Tibial nerve (tissue), 4 donors: Measurements from ENCODE around the gene FAM169A. TPM values are rescaled to one million over a fixed set of nuclear protein-coding genes. Genes with fewer than 3 reads are reported as not detected.
A peak's percentile ranks its signal among the peaks of the same experiment; 100 is the strongest.
"Not testable (repeated sequence)": the region's sequence is repeated elsewhere in the genome, so short reads cannot be mapped to it uniquely, and the experiment has no call there.

ENCODE experiments used
- DNase-seq, 2 donors: peaks; one replicate each; pipeline ENCODE4 v3.0.0-alpha.2; 2019; ENCODE audit warnings: low spot score in 2 of 2
- H3K27ac ChIP-seq, 4 donors: fragments of 200-600 bp; sonication (generic) in 3 of 4; one replicate each; pipeline ENCODE4 v1.5.1; 2017 to 2019; ENCODE audit warnings: mild to moderate bottlenecking in 1 of 4
- H3K27me3 ChIP-seq, 2 donors: fragments of 200-600 bp; sonication (generic) in 1 of 2; one replicate each; pipeline versions ENCODE4 v1.5.1 to v1.6.0; 2017 to 2019
- H3K36me3 ChIP-seq, 3 donors: fragments of 200-600 bp; sonication (generic); one replicate each; pipeline ENCODE4 v1.5.1; 2018 to 2019
- H3K4me1 ChIP-seq, 4 donors: fragments of 200-600 bp; sonication (generic) in 3 of 4; one replicate each; pipeline ENCODE4 v1.5.1; 2017 to 2019
- H3K4me3 ChIP-seq, 4 donors: fragments of 200-600 bp; sonication (generic) in 3 of 4; one replicate each; pipeline ENCODE4 v1.5.1; 2017 to 2019; ENCODE audit warnings: mild to moderate bottlenecking in 1 of 4, moderate library complexity in 1 of 4
- H3K9me3 ChIP-seq, 4 donors: fragments of 200-600 bp; sonication (generic) in 3 of 4; one replicate each; pipeline ENCODE4 v1.5.1; 2017 to 2019
- CTCF ChIP-seq, 5 experiments: fragments of 200-600 bp in 3 of 5; fragments of 450-650 bp in 2 of 5; sonication (generic) in 3 of 5; IDR thresholded peaks; one replicate each; pipeline ENCODE4 v1.5.1; 2016 to 2019; ENCODE audit warnings: antibody characterized with exemption in 5 of 5, mild to moderate bottlenecking in 3 of 5, moderate library complexity in 2 of 5
- EP300 ChIP-seq, 2 donors: sonication (generic); formaldehyde crosslinking; IDR thresholded peaks; one replicate each; pipeline ENCODE4 v1.6.1; 2017; ENCODE audit warnings: antibody characterized with exemption in 2 of 2, mild to moderate bottlenecking in 1 of 2
- POLR2A ChIP-seq, 2 donors: fragments of 450-650 bp; IDR thresholded peaks; one replicate each; pipeline ENCODE4 v1.6.1; 2017; ENCODE audit warnings: antibody characterized with exemption in 2 of 2, mild to moderate bottlenecking in 2 of 2, moderate library complexity in 2 of 2
- WGBS, 2 donors: methylation state at CpG; one replicate each; pipeline ENCODE4 v1.1.5; 2018; 5-methylcytosine and 5-hydroxymethylcytosine counted together
- total RNA-seq, 4 donors: library from RNA; depleted of rRNA; stranded (reverse); fragments of >200 nt; gene quantifications; one replicate each; pipeline ENCODE4 v1.1.0, GENCODE V29; 2016

The FAM169A gene
- total RNA-seq, 4 donors from 2014 or later: 5.9 to 15.3 (median 10.8) TPM

GRCh38 chr5:74888117-74888516 lies 21.9 kb upstream of the FAM169A start:
- Histone ChIP-seq H3K36me3 (no peaks in the 10 kb centered on the region), H3K27me3 (no peaks in the 10 kb centered on the region), H3K27ac (no peak overlapping the region), H3K9me3 (no peaks in the 10 kb centered on the region), H3K4me1 (no peaks in the 10 kb centered on the region), H3K4me3 (no peak overlapping the region)
- no peak for DNase-seq
- TF ChIP-seq POLR2A (IDR thresholded peaks at IDR 0.05) (no peak), CTCF (IDR thresholded peaks at IDR 0.05) (no peak), EP300 (IDR thresholded peaks at IDR 0.05) (no peak)
- 83 to 85% methylated on average over 4 of the region's 4 CpGs for WGBS, 2 donors

- DNase-seq: no peak
- H3K4me1 ChIP-seq: no peaks in the 10 kb centered on the region
- H3K36me3 ChIP-seq: no peaks in the 10 kb centered on the region
- no peak overlapping the region for H3K27ac ChIP-seq
- no peaks in the 10 kb centered on the region for H3K27me3 ChIP-seq
- TF ChIP-seq CTCF (IDR thresholded peaks at IDR 0.05) (no peak), EP300 (IDR thresholded peaks at IDR 0.05) (no peak), POLR2A (IDR thresholded peaks at IDR 0.05) (no peak)
- H3K9me3 ChIP-seq: no peaks in the 10 kb centered on the region
- H3K4me3 ChIP-seq: no peak overlapping the region
Measured at GRCh38 chr5:74885170-74885569, 19.0 kb upstream of the FAM169A start.

- not testable (repeated sequence) for H3K9me3 ChIP-seq, H3K27ac ChIP-seq, H3K27me3 ChIP-seq, DNase-seq, H3K36me3 ChIP-seq, H3K4me3 ChIP-seq
- 69% methylated on average over 10 of the region's 10 CpGs for whole genome bisulfite sequencing, 2 donors
- H3K4me1 ChIP-seq: peaks cover 0 to 15% (median 0%) of the 10 kb centered on the region in 4 donors
Measured at GRCh38 chr5:74882379-74883134, 16.4 kb upstream of the FAM169A start.

- TF ChIP-seq CTCF (IDR thresholded peaks at IDR 0.05) (no peak), EP300 (IDR thresholded peaks at IDR 0.05) (peak in 1 of 2 donors; percentile 28), POLR2A (IDR thresholded peaks at IDR 0.05) (no peak)
- Histone ChIP-seq H3K27ac (peak overlapping the region in 2 of 4 donors; percentile 52 to 67), H3K27me3 (no peaks in the 10 kb centered on the region), H3K36me3 (no peaks in the 10 kb centered on the region), H3K4me1 (peaks cover 0 to 21% (median 0%) of the 10 kb centered on the region in 4 donors), H3K9me3 (no peaks in the 10 kb centered on the region), H3K4me3 (no peak overlapping the region)
- no peak for DNase-seq
- 49 to 55% methylated on average over 4 of the region's 4 CpGs for WGBS, 2 donors
Measured at GRCh38 chr5:74877624-74878304, 11.6 kb upstream of the FAM169A start.

GRCh38 chr5:74875994-74876791 lies 10.0 kb upstream of the FAM169A start:
- Histone ChIP-seq H3K36me3 (no peaks in the 10 kb centered on the region), H3K9me3 (no peaks in the 10 kb centered on the region), H3K27me3 (no peaks in the 10 kb centered on the region), H3K4me3 (no peak overlapping the region), H3K4me1 (peaks cover 0 to 21% (median 0%) of the 10 kb centered on the region in 4 donors), H3K27ac (peak overlapping the region in 1 of 4 donors; percentile 17)
- no peak for TF ChIP-seq CTCF (IDR thresholded peaks at IDR 0.05)
- no peak for TF ChIP-seq POLR2A (IDR thresholded peaks at IDR 0.05)
- no peak for TF ChIP-seq EP300 (IDR thresholded peaks at IDR 0.05)
- WGBS, 2 donors: 84 to 88% methylated on average over 7 of the region's 7 CpGs
- DNase-seq: no peak
